OCI-LY3 (cell line): ENCODE measurements around the gene OAS2.
"Not testable (repeated sequence)": the region's sequence is repeated elsewhere in the genome, so short reads cannot be mapped to it uniquely, and the experiment has no call there.

Experiments
- EZH2phosphoT487 ChIP-seq: fragments of 200-600 bp; shearing (Covaris generic); IDR thresholded peaks from 2 replicates; pipeline ENCODE4 v1.6.1; 2018; ENCODE audit warnings: antibody characterized with exemption, mixed run types, low read depth
- TF ChIP-seq, protein P1 (sequence below): fragments of 200-600, 300-600 bp; sonication (generic); IDR thresholded peaks from 2 replicates; pipeline ENCODE4 v1.5.1; 2014; ENCODE audit warnings: antibody characterized with exemption, low read length, low read depth

DNA sequence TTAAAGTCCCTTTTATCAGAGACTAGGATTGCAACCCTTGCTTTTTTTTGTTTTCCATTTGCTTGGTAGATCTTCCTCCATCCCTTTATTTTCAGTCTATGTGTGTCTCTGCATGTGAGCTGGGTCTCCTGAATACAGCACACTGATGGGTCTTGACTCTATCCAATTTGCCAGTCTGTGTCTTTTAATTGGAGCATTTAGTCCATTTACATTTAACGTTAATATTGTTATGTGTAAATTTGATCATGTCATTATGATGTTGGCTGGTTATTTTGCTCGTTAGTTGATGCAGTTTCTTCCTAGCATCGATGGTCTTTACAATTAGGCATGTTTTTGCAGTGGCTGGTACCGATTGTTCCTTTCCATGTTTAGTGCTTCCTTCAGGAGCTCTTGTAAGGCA is 21.2 kb upstream of the OAS2 start:
- TF ChIP-seq, protein P1, sequence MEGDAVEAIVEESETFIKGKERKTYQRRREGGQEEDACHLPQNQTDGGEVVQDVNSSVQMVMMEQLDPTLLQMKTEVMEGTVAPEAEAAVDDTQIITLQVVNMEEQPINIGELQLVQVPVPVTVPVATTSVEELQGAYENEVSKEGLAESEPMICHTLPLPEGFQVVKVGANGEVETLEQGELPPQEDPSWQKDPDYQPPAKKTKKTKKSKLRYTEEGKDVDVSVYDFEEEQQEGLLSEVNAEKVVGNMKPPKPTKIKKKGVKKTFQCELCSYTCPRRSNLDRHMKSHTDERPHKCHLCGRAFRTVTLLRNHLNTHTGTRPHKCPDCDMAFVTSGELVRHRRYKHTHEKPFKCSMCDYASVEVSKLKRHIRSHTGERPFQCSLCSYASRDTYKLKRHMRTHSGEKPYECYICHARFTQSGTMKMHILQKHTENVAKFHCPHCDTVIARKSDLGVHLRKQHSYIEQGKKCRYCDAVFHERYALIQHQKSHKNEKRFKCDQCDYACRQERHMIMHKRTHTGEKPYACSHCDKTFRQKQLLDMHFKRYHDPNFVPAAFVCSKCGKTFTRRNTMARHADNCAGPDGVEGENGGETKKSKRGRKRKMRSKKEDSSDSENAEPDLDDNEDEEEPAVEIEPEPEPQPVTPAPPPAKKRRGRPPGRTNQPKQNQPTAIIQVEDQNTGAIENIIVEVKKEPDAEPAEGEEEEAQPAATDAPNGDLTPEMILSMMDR, result not testable (repeated sequence)
- TF ChIP-seq EZH2phosphoT487, result not testable (repeated sequence)
